ENCODE results near the gene WNK4. TPM values are rescaled to one million over a fixed set of nuclear protein-coding genes. Genes with fewer than 3 reads are reported as not detected.

WNK4 gene
- total RNA-seq, 1 donor from 2014 or later, result 0.67 TPM

- Histone ChIP-seq H3K36me3 (ENCODE audit: control insufficient read depth, insufficient read depth, low read length) (peaks cover 1% of the 10 kb centered on the region), H3K27me3 (ENCODE audit: control insufficient read depth, insufficient read depth, low read length) (no peaks in the 10 kb centered on the region), H3K4me3 (ENCODE audit: low read depth, low read length) (no peak within 1 kb of the TSS)
- TF ChIP-seq, protein P1, sequence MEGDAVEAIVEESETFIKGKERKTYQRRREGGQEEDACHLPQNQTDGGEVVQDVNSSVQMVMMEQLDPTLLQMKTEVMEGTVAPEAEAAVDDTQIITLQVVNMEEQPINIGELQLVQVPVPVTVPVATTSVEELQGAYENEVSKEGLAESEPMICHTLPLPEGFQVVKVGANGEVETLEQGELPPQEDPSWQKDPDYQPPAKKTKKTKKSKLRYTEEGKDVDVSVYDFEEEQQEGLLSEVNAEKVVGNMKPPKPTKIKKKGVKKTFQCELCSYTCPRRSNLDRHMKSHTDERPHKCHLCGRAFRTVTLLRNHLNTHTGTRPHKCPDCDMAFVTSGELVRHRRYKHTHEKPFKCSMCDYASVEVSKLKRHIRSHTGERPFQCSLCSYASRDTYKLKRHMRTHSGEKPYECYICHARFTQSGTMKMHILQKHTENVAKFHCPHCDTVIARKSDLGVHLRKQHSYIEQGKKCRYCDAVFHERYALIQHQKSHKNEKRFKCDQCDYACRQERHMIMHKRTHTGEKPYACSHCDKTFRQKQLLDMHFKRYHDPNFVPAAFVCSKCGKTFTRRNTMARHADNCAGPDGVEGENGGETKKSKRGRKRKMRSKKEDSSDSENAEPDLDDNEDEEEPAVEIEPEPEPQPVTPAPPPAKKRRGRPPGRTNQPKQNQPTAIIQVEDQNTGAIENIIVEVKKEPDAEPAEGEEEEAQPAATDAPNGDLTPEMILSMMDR (IDR thresholded peaks at IDR 0.05; ENCODE audit: insufficient read depth, low read length, poor library complexity, severe bottlenecking), result no peak
- no peak for DNase-seq (ENCODE audit: low read depth)
Measured at GRCh38 chr17:42844271-42844670, 63.9 kb downstream of the WNK4 start, which contains the start of gene AOC2. Gene AOC2, plus strand, starts transcription at chr17:42844580. Its CDS starts 47 bp downstream, at chr17:42844627.

DNA sequence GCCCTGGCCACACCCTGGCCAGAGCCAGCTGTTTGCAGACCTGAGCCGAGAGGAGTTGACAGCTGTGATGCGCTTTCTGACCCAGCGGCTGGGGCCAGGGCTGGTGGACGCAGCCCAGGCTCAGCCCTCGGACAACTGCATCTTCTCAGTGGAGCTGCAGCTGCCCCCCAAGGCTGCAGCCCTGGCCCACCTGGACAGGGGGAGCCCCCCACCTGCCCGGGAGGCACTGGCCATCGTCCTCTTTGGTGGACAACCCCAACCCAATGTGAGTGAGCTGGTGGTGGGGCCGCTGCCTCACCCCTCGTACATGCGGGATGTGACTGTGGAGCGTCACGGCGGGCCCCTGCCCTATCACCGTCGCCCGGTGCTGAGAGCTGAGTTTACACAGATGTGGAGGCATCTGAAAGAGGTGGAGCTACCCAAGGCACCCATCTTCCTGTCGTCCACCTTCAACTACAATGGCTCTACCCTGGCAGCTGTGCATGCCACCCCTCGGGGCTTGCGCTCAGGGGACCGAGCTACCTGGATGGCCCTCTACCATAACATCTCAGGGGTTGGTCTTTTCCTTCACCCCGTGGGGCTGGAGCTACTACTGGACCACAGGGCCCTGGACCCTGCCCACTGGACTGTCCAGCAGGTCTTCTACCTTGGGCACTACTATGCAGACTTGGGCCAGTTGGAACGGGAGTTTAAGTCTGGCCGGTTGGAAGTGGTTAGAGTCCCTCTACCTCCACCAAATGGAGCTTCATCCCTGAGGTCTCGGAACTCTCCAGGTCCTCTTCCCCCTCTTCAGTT, 64.5 kb downstream of the WNK4 start:
- no peak overlapping the region for H3K4me3 ChIP-seq (ENCODE audit: low read depth, low read length)
- no peaks in the 10 kb centered on the region for H3K27me3 ChIP-seq (ENCODE audit: control insufficient read depth, insufficient read depth, low read length)
- H3K36me3 ChIP-seq (ENCODE audit: control insufficient read depth, insufficient read depth, low read length), result peaks cover 1% of the 10 kb centered on the region
- DNase-seq (ENCODE audit: low read depth), result no peak
- TF ChIP-seq, protein P1 (IDR thresholded peaks at IDR 0.05; ENCODE audit: insufficient read depth, low read length, poor library complexity, severe bottlenecking), result no peak

DNA sequence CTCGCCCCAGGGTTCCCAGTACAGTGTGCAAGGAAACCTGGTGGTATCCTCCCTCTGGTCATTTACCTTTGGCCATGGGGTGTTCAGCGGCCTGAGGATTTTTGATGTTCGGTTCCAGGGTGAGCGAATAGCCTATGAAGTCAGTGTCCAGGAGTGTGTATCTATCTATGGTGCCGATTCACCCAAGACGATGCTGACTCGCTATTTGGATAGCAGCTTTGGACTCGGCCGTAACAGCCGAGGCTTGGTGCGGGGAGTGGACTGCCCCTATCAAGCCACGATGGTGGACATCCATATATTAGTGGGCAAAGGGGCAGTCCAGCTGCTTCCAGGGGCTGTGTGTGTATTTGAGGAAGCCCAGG, 65.1 kb downstream of the WNK4 start:
- Histone ChIP-seq H3K4me3 (ENCODE audit: low read depth, low read length) (no peak overlapping the region), H3K27me3 (ENCODE audit: control insufficient read depth, insufficient read depth, low read length) (no peaks in the 10 kb centered on the region), H3K36me3 (ENCODE audit: control insufficient read depth, insufficient read depth, low read length) (peaks cover 1% of the 10 kb centered on the region)
- no peak for DNase-seq (ENCODE audit: low read depth)
- TF ChIP-seq, protein P1 (IDR thresholded peaks at IDR 0.05; ENCODE audit: insufficient read depth, low read length, poor library complexity, severe bottlenecking), result no peak

- TF ChIP-seq, protein P1 (IDR thresholded peaks at IDR 0.05; ENCODE audit: insufficient read depth, low read length, poor library complexity, severe bottlenecking), result no peak
- no peak for DNase-seq (ENCODE audit: low read depth)
- no peak overlapping the region for H3K4me3 ChIP-seq (ENCODE audit: low read depth, low read length)
- H3K36me3 ChIP-seq (ENCODE audit: control insufficient read depth, insufficient read depth, low read length), result peaks cover 1% of the 10 kb centered on the region
- H3K27me3 ChIP-seq (ENCODE audit: control insufficient read depth, insufficient read depth, low read length), result no peaks in the 10 kb centered on the region
Measured at GRCh38 chr17:42845918-42846593, 65.6 kb downstream of the WNK4 start.

Other genes starting within 250 kb of the WNK4 start
- gene NAGLU, start 244.4 kb upstream of the WNK4 start, total RNA-seq, result 46.2 and 49.2 TPM in 2 replicates
- 0.34 and 1.8 TPM in 2 replicates for gene HSD17B1, start 227.7 kb upstream of the WNK4 start, total RNA-seq
- gene COASY, start 218.5 kb upstream of the WNK4 start, total RNA-seq, result 26.8 and 34.3 TPM in 2 replicates
- 33.9 and 35.9 TPM in 2 replicates for gene MLX, start 213.5 kb upstream of the WNK4 start, total RNA-seq
- 3.9 and 7.9 TPM in 2 replicates for gene PSMC3IP, start 202.9 kb upstream of the WNK4 start, total RNA-seq
- 64.9 and 68.2 TPM in 2 replicates for gene RETREG3, start 171.2 kb upstream of the WNK4 start, total RNA-seq
- 37.6 and 56.1 TPM in 2 replicates for gene TUBG1, start 170.9 kb upstream of the WNK4 start, total RNA-seq
- gene TUBG2, start 121.3 kb upstream of the WNK4 start, total RNA-seq, result 11.3 and 15.0 TPM in 2 replicates
- 10.2 and 11.2 TPM in 2 replicates for gene PLEKHH3, start 103.6 kb upstream of the WNK4 start, total RNA-seq
- 3.1 and 8.9 TPM in 2 replicates for gene CCR10, start 98.8 kb upstream of the WNK4 start, total RNA-seq
- gene CNTNAP1, start 98.1 kb upstream of the WNK4 start, total RNA-seq, result 5.8 and 7.0 TPM in 2 replicates
- gene EZH1, start 35.6 kb upstream of the WNK4 start, total RNA-seq, result 14.7 and 22.5 TPM in 2 replicates
- gene RAMP2, start 19.4 kb upstream of the WNK4 start, total RNA-seq, result 1.3 and 5.3 TPM in 2 replicates
- 131 and 144 TPM in 2 replicates for gene VPS25, start 7.2 kb upstream of the WNK4 start, total RNA-seq
- 48.3 and 49.4 TPM in 2 replicates for gene COA3, start 18.1 kb downstream of the WNK4 start, total RNA-seq
- gene CNTD1, start 18.3 kb downstream of the WNK4 start, total RNA-seq, result 0.21 TPM in 1 of 2 replicates, not detected in the other
- gene BECN1, start 43.7 kb downstream of the WNK4 start, total RNA-seq, result 100 and 112 TPM in 2 replicates
- 164 and 182 TPM in 2 replicates for gene PSME3, start 52.8 kb downstream of the WNK4 start, total RNA-seq
- gene AOC2, start 64.0 kb downstream of the WNK4 start, total RNA-seq, result 2.7 and 3.7 TPM in 2 replicates
- gene AOC3, start 70.6 kb downstream of the WNK4 start, total RNA-seq, result 0.08 and 0.55 TPM in 2 replicates
- not detected in 2 replicates for gene G6PC1, start 120.2 kb downstream of the WNK4 start, total RNA-seq
- 33.6 and 40.0 TPM in 2 replicates for gene AARSD1, start 183.8 kb downstream of the WNK4 start, total RNA-seq
- 1.2 and 1.6 TPM in 2 replicates for gene PTGES3L, start 199.5 kb downstream of the WNK4 start, total RNA-seq
- 13.2 and 20.1 TPM in 2 replicates for gene RUNDC1, start 200.0 kb downstream of the WNK4 start, total RNA-seq
- 1,478 and 1,940 TPM in 2 replicates for gene RPL27, start 217.8 kb downstream of the WNK4 start, total RNA-seq
- 9.7 and 11.5 TPM in 2 replicates for gene IFI35, start 226.2 kb downstream of the WNK4 start, total RNA-seq
- 398 and 429 TPM in 2 replicates for gene VAT1, start 241.8 kb downstream of the WNK4 start, total RNA-seq
- 0.63 and 0.96 TPM in 2 replicates for gene RND2, start 244.6 kb downstream of the WNK4 start, total RNA-seq

Data from kidney epithelial cell (primary cell).